ENCODE results near the gene PLB1. TPM values are rescaled to one million over a fixed set of nuclear protein-coding genes. Genes with fewer than 3 reads are reported as not detected.

The PLB1 gene
- total and polyA plus RNA-seq, 2 donors (not counting 1 experiment from before 2014, with no cell fraction given), result 0.25 to 0.51 TPM

DNA sequence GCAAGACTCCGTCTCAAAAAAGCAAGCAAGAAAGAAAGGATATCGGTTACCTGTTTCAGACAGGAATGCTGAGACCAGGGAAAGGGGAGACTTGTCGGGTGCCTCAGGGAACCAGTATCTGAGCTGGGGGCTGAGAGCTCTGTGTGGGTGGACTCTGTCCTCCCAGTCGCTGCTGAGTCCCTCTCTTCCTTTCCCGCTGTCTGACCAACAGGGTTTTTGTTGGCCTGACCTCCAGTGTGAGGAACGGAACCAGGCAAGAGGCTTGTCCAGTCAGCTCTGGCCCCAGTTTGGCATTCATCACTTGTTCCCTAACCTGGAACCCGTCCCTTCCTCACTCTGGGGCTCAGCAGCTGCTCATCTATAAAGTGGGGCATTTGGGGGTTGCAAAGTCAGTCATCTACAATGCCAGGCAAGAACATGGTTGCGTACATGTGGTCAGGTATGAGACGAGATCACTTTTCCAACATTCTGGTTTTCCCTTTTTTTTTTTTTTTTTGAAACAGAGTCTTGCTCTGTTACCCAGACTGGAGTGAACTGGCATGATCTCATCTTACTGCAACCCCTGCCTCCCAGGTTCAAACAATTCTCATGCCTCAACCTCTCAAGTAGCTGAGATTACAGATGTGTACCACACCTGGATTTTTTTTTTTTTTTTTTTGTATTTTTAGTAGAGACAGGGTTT is 116.4 kb downstream of the PLB1 start:
- peaks cover 0 to 3% (median 0%) of the 10 kb centered on the region in 4 experiments for H3K27me3 ChIP-seq (replicated peaks in 1 of 4; ENCODE audit: control extremely low read depth in 1 of 4, control insufficient read depth in 3 of 4, insufficient read depth in 4 of 4, low read length in 3 of 4)
- WGBS (ENCODE audit: insufficient coverage), result 94% methylated on average over 8 of the region's 9 CpGs
- Mint-ChIP-seq H3K9me3 (ENCODE audit: insufficient read depth) (no peaks in the 10 kb centered on the region), H3K4me3 (no peak overlapping the region), H3K27ac (no peak overlapping the region), H3K27me3 (peaks cover 3% of the 10 kb centered on the region), H3K4me1 (no peaks in the 10 kb centered on the region)
- H3K4me3 ChIP-seq (ENCODE audit: control extremely low read depth in 1 of 5, extremely low read depth in 1 of 5, insufficient read depth in 1 of 5, low read depth in 2 of 5, low read length in 4 of 5), result no peak overlapping the region
- no peak overlapping the region for H3K27ac ChIP-seq (ENCODE audit: low read length in 2 of 2)
- intact Hi-C loops (cut with micrococcal nuclease), result no loop called here
- TF ChIP-seq, protein P1, sequence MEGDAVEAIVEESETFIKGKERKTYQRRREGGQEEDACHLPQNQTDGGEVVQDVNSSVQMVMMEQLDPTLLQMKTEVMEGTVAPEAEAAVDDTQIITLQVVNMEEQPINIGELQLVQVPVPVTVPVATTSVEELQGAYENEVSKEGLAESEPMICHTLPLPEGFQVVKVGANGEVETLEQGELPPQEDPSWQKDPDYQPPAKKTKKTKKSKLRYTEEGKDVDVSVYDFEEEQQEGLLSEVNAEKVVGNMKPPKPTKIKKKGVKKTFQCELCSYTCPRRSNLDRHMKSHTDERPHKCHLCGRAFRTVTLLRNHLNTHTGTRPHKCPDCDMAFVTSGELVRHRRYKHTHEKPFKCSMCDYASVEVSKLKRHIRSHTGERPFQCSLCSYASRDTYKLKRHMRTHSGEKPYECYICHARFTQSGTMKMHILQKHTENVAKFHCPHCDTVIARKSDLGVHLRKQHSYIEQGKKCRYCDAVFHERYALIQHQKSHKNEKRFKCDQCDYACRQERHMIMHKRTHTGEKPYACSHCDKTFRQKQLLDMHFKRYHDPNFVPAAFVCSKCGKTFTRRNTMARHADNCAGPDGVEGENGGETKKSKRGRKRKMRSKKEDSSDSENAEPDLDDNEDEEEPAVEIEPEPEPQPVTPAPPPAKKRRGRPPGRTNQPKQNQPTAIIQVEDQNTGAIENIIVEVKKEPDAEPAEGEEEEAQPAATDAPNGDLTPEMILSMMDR (IDR thresholded peaks at IDR 0.05), result no peak
- TF ChIP-seq EZH2 (IDR thresholded peaks at IDR 0.05; ENCODE audit: borderline replicate concordance, insufficient read depth, low read depth, low read length, poor library complexity, severe bottlenecking), result no peak
- no peak for ATAC-seq (ENCODE audit: low read depth)
- H3K9ac ChIP-seq (ENCODE audit: low read length), result no peak overlapping the region
- H3K4me1 ChIP-seq (ENCODE audit: control insufficient read depth in 2 of 2, insufficient read depth in 2 of 2, low read length in 2 of 2), result no peaks in the 10 kb centered on the region
- H3K4me2 ChIP-seq (replicated peaks; ENCODE audit: low read depth, low read length, poor library complexity, severe bottlenecking), result no peak overlapping the region
- H4K20me1 ChIP-seq (ENCODE audit: control insufficient read depth, insufficient read depth, low read length, poor library complexity, severe bottlenecking), result no peaks in the 10 kb centered on the region
- no peak for DNase-seq
- CTCF ChIA-PET, result interaction anchor here (0.7 to 1.6 kb wide), 3 partner anchors 17 to 57 kb away, joined by 3 to 8 read pairs (median 3); no protein-coding TSS in a partner anchor
- H3K36me3 ChIP-seq (replicated peaks in 1 of 2; ENCODE audit: control extremely low read depth in 1 of 2, control insufficient read depth in 1 of 2, extremely low read depth in 1 of 2, insufficient read depth in 2 of 2, low read length in 1 of 2), result no peaks in the 10 kb centered on the region
- no peaks in the 10 kb centered on the region for H3K9me3 ChIP-seq (ENCODE audit: control extremely low read depth in 1 of 3, control insufficient read depth in 2 of 3, insufficient read depth in 1 of 3, low read length in 2 of 3)
- no peak overlapping the region for H2AFZ ChIP-seq (ENCODE audit: insufficient read depth, low read depth, low read length, poor library complexity, severe bottlenecking)
- POLR2A ChIA-PET, result no interaction called here
- no peaks in the 10 kb centered on the region for H3K79me2 ChIP-seq (ENCODE audit: control insufficient read depth, insufficient read depth, low read length)

DNA sequence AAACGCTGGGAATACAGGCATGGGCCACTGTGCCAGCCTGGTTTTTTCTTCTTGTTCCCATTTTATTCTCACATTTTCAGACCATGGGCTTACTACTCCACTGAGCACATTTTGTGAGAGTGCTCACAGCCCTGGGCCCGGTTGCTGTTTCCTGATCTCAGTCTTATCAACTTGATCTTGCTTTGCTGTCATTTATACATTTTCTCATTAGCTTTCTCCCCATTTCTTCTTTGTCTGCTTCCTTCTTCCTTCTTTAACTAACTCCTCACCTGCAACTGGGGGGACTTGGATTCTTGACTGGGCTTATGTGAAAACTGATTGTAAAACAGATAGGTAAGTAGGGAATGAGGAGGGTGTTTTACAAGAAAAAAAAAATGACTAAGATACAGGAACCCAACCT is 117.3 kb downstream of the PLB1 start:
- no peaks in the 10 kb centered on the region for H4K20me1 ChIP-seq (ENCODE audit: control insufficient read depth, insufficient read depth, low read length, poor library complexity, severe bottlenecking)
- no peak overlapping the region for H3K4me2 ChIP-seq (replicated peaks; ENCODE audit: low read depth, low read length, poor library complexity, severe bottlenecking)
- no peak overlapping the region for H2AFZ ChIP-seq (ENCODE audit: insufficient read depth, low read depth, low read length, poor library complexity, severe bottlenecking)
- no peaks in the 10 kb centered on the region for H3K36me3 ChIP-seq (replicated peaks in 1 of 2; ENCODE audit: control extremely low read depth in 1 of 2, control insufficient read depth in 1 of 2, extremely low read depth in 1 of 2, insufficient read depth in 2 of 2, low read length in 1 of 2)
- ATAC-seq (ENCODE audit: low read depth), result no peak
- no peaks in the 10 kb centered on the region for H3K4me1 ChIP-seq (ENCODE audit: control insufficient read depth in 2 of 2, insufficient read depth in 2 of 2, low read length in 2 of 2)
- peaks cover 7% of the 10 kb centered on the region for H3K27me3 Mint-ChIP-seq
- CTCF ChIA-PET, result interaction anchor here (1.6 kb wide), 1 partner anchor 19 kb away, joined by 8 read pairs; no protein-coding TSS in a partner anchor
- no peaks in the 10 kb centered on the region for H3K4me1 Mint-ChIP-seq
- no peak overlapping the region for H3K27ac ChIP-seq (ENCODE audit: low read length in 2 of 2)
- H3K27me3 ChIP-seq (replicated peaks in 1 of 4; ENCODE audit: control extremely low read depth in 1 of 4, control insufficient read depth in 3 of 4, insufficient read depth in 4 of 4, low read length in 3 of 4), result peaks cover 0 to 3% (median 0%) of the 10 kb centered on the region in 4 experiments
- intact Hi-C loops (cut with micrococcal nuclease), result no loop called here
- H3K27ac Mint-ChIP-seq, result no peak overlapping the region
- no peaks in the 10 kb centered on the region for H3K9me3 ChIP-seq (ENCODE audit: control extremely low read depth in 1 of 3, control insufficient read depth in 2 of 3, insufficient read depth in 1 of 3, low read length in 2 of 3)
- no peaks in the 10 kb centered on the region for H3K9me3 Mint-ChIP-seq (ENCODE audit: insufficient read depth)
- DNase-seq, result no peak
- H3K4me3 ChIP-seq (ENCODE audit: control extremely low read depth in 1 of 5, extremely low read depth in 1 of 5, insufficient read depth in 1 of 5, low read depth in 2 of 5, low read length in 4 of 5), result no peak overlapping the region
- no peak overlapping the region for H3K4me3 Mint-ChIP-seq
- POLR2A ChIA-PET, result no interaction called here
- H3K9ac ChIP-seq (ENCODE audit: low read length), result no peak overlapping the region
- H3K79me2 ChIP-seq (ENCODE audit: control insufficient read depth, insufficient read depth, low read length), result no peaks in the 10 kb centered on the region
- WGBS (ENCODE audit: insufficient coverage), result 58% methylated on average over 1 of the region's 2 CpGs
- no peak for TF ChIP-seq EZH2 (IDR thresholded peaks at IDR 0.05; ENCODE audit: borderline replicate concordance, insufficient read depth, low read depth, low read length, poor library complexity, severe bottlenecking)
- TF ChIP-seq, protein P1 (IDR thresholded peaks at IDR 0.05), result no peak
